Measurements from ENCODE around the gene OXER1.

DNA sequence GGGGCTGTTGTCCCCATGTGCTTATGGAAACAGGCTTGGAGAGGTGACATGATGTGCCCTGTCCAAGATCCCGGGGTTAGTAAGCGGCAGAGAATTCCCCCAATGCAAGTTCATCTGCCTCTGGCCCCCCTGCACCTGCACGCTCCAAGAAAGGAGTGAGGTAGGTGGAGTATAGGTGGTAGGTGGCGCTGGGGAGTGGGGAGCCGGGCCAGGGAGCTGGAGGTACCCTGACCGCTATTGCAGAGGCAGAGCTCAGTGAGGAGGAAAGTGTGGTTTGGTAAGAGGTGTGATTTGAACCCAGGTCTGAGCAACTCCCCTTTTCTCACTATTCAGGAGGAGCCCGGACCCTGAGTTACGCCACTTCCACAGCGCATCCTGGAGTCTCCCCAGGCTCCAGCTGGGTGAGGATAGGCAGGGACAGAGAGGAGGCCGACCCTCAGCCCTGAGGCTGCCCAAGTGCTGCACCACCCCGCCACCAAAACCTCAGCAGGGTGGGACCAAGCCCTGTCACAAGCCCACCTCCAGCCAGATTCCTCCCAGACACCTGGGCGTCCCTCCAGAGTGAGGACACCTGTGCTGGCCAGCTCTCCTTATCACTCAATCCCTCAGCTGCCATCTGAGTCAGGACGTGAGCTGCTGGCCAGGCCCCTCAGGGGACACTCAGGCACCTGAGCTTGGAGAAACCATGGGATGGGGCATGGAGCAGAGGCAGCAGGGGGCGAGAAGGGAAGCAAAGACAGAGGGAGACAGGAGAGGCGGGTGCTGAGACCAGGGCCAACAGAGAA lies 22.8 kb upstream of the OXER1 start:
- TF ChIP-seq POLR2A (IDR thresholded peaks at IDR 0.05; ENCODE audit: low read length) (no peak), GATA1 (IDR thresholded peaks at IDR 0.05; ENCODE audit: low read depth, low read length) (no peak)
